OCI-M1 (cell line): Measurements from ENCODE around the gene WNK2.

Source experiments
- DNase-seq: peaks from one replicate; lab custom pipeline; 2025; lab: John Stamatoyannopoulos, UW

WNK2 gene

GRCh38 chr9:93218671-93219420 is 34.9 kb downstream of the WNK2 start:
- DNase-seq = no peak

GRCh38 chr9:93219692-93220091 is 35.8 kb downstream of the WNK2 start:
- DNase-seq = no peak

GRCh38 chr9:93220627-93221026 is 36.7 kb downstream of the WNK2 start:
- DNase-seq = no peak

- no peak for DNase-seq
These were observed 37.1 kb downstream of the WNK2 start for GRCh38 chr9:93221044-93221443.

GRCh38 chr9:93222890-93223259 is 38.9 kb downstream of the WNK2 start:
- DNase-seq = no peak

- DNase-seq = no peak
These were observed 39.6 kb downstream of the WNK2 start for GRCh38 chr9:93223260-93224180.

GRCh38 chr9:93224591-93224990 is 40.7 kb downstream of the WNK2 start:
- DNase-seq = no peak

- DNase-seq = peak; percentile 23
These were observed 41.5 kb downstream of the WNK2 start for GRCh38 chr9:93225417-93225816.

- no peak for DNase-seq
These were observed 42.0 kb downstream of the WNK2 start for GRCh38 chr9:93225892-93226291.

GRCh38 chr9:93226819-93227218 is 42.9 kb downstream of the WNK2 start:
- DNase-seq = no peak

- no peak for DNase-seq
These were observed 44.1 kb downstream of the WNK2 start for GRCh38 chr9:93228030-93228429.

- DNase-seq = no peak
These were observed 44.5 kb downstream of the WNK2 start for GRCh38 chr9:93228453-93228852.

GRCh38 chr9:93229636-93230035 is 45.7 kb downstream of the WNK2 start:
- DNase-seq = no peak

- no peak for DNase-seq
These were observed 46.2 kb downstream of the WNK2 start for GRCh38 chr9:93230185-93230584.

- DNase-seq = no peak
These were observed 46.7 kb downstream of the WNK2 start for GRCh38 chr9:93230601-93231000.

GRCh38 chr9:93231121-93231694 is 47.3 kb downstream of the WNK2 start:
- no peak for DNase-seq

- DNase-seq = no peak
These were observed 47.8 kb downstream of the WNK2 start for GRCh38 chr9:93231716-93232115.

GRCh38 chr9:93232388-93232960 is 48.5 kb downstream of the WNK2 start:
- DNase-seq = no peak

GRCh38 chr9:93233033-93233432 is 49.1 kb downstream of the WNK2 start:
- DNase-seq = no peak

- no peak for DNase-seq
These were observed 50.7 kb downstream of the WNK2 start for GRCh38 chr9:93234600-93234999.

GRCh38 chr9:93235300-93235960 is 51.5 kb downstream of the WNK2 start:
- no peak for DNase-seq
